HEK293T (cell line): ENCODE data around the gene PPP1CC.

Experiments used
- BHLHE40 ChIP-seq: fragments of 450-650 bp; IDR thresholded peaks from 2 replicates; pipeline ENCODE4 v1.6.1; 2016; ENCODE audit warnings: mild to moderate bottlenecking, moderate library complexity, borderline replicate concordance
- FOXA1 ChIP-seq: fragments of 450-650 bp; IDR thresholded peaks from 2 replicates; pipeline ENCODE4 v1.6.1; 2016; ENCODE audit warnings: mild to moderate bottlenecking
- FOXK2 ChIP-seq: fragments of 450-650 bp; IDR thresholded peaks from 2 replicates; pipeline ENCODE4 v1.6.1; 2016; ENCODE audit warnings: mild to moderate bottlenecking
- FOXM1 ChIP-seq: fragments of 450-650 bp; IDR thresholded peaks from 2 replicates; pipeline ENCODE4 v1.6.1; 2017; ENCODE audit warnings: mild to moderate bottlenecking, borderline replicate concordance
- HDGF ChIP-seq: fragments of 450-650 bp; IDR thresholded peaks from 2 replicates; pipeline ENCODE4 v1.6.1; 2017; ENCODE audit warnings: antibody characterized with exemption, borderline replicate concordance
- L3MBTL2 ChIP-seq: fragments of 450-650 bp; conservative IDR thresholded peaks from 2 replicates; pipeline ENCODE4 v1.6.1; 2016; ENCODE audit warnings: mild to moderate bottlenecking
- SP1 ChIP-seq: fragments of 450-650 bp; IDR thresholded peaks from 2 replicates; pipeline ENCODE4 v1.6.1; 2017
- SUZ12 ChIP-seq: fragments of 450-650 bp; IDR thresholded peaks from 2 replicates; pipeline ENCODE4 v1.6.1; 2016; ENCODE audit warnings: mild to moderate bottlenecking
- TARDBP ChIP-seq: fragments of 450-650 bp; IDR thresholded peaks from 2 replicates; pipeline ENCODE4 v1.6.1; 2016
- ZNF384 ChIP-seq: fragments of 450-650 bp; IDR thresholded peaks from 2 replicates; pipeline ENCODE4 v1.6.1; 2016
- TF ChIP-seq, protein P1 (sequence below): fragments of 450-650 bp; IDR thresholded peaks from 2 replicates; pipeline ENCODE4 v1.6.1; 2016

DNA sequence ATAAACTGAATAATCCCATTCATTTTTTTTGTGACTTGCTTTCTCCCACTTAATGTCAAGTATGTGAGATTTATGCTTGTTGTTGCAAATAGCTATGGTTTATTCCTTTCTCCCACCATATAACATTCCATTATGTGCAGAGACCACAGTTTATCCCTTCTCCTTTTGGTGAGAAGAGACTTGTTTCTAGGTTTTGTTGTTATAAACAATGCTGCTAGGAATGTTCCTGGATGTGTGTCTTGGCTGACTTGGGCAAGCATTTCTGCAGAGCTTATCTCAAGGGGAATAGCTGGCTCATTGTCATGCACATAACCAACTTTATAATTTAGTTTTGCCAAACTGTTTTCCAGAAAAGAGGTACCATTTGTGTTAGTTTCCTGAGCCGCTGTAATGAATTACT lies 47.6 kb upstream of the PPP1CC start:
- TF ChIP-seq SUZ12 (no peak), BHLHE40 (no peak), FOXK2 (no peak), TARDBP (no peak), L3MBTL2 (no peak), HDGF (no peak), FOXM1 (no peak), ZNF384 (no peak), SP1 (no peak), FOXA1 (no peak)
- TF ChIP-seq, protein P1, sequence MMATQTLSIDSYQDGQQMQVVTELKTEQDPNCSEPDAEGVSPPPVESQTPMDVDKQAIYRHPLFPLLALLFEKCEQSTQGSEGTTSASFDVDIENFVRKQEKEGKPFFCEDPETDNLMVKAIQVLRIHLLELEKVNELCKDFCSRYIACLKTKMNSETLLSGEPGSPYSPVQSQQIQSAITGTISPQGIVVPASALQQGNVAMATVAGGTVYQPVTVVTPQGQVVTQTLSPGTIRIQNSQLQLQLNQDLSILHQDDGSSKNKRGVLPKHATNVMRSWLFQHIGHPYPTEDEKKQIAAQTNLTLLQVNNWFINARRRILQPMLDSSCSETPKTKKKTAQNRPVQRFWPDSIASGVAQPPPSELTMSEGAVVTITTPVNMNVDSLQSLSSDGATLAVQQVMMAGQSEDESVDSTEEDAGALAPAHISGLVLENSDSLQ: no peak
